ENCODE data around the gene LZTR1.

DNA sequence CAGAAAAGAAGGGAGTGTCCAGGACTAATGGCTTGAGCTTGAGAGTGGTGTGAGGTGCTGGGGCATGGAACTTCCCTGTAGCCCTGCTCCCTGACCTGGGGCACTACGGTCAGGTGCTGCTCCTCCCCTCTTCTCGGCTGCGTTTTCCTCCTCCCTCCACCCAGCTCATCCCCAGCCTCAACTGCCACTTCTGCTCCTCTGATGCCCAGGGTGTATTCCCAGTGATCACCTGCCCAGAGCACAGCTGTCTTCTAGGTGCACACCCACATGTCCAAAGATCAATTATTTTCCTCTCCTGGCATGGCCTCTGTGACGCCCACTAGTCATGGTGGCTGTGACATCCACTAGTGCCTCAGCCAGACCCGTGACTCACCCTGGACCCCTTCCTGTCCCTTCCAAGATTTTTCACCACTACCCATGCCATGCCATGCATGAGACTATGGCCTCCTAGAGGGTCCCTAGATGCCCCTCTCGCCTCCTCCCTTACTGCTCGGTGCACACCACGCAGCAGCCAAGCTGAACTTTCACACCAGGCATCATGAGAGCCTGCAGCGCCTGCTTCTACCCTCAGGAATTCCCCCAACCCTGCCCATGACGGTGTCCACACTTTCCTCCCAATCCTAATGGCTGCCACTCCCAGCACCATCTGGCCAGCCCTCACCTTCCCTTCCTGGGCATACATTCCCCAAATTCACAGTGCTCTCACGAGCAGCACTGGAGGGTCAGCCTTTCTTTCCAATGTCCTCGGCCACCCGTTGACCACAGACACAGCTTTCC is 34.7 kb downstream of the LZTR1 start:
- TF ChIP-seq POLR2A (IDR thresholded peaks at IDR 0.05; ENCODE audit: low read depth, low read length) = no peak
- no peak for TF ChIP-seq TAF1 (IDR thresholded peaks at IDR 0.05; ENCODE audit: low read depth, low read length)
- no peak for TF ChIP-seq POLR2AphosphoS5 (IDR thresholded peaks at IDR 0.05; ENCODE audit: low read depth, low read length)
- no peak for TF ChIP-seq SPI1 (IDR thresholded peaks at IDR 0.05; ENCODE audit: low read depth, low read length)
- TF ChIP-seq PAX5 (IDR thresholded peaks at IDR 0.05; ENCODE audit: insufficient read depth, low read length, severe bottlenecking) = no peak
- TF ChIP-seq POU2F2 (IDR thresholded peaks at IDR 0.05; ENCODE audit: low read depth, low read length) = no peak

All from GM12891 (cell line).